Measurements from ENCODE around the gene CFAP100. TPM values are rescaled to one million over a fixed set of nuclear protein-coding genes. Genes with fewer than 3 reads are reported as not detected.

CFAP100 gene
- total RNA-seq, 1 experiment from 2014 or later = not detected

GRCh38 chr3:126407412-126408044, 12.8 kb downstream of the CFAP100 start:
- Histone ChIP-seq H3K4me3 (no peak overlapping the region), H3K36me3 (no peaks in the 10 kb centered on the region), H3K27me3 (peaks cover 8% of the 10 kb centered on the region), H3K9me3 (no peaks in the 10 kb centered on the region)
- no peak for DNase-seq

- Histone ChIP-seq H3K9me3 (no peaks in the 10 kb centered on the region), H3K27me3 (peaks cover 8% of the 10 kb centered on the region), H3K4me3 (no peak overlapping the region), H3K36me3 (no peaks in the 10 kb centered on the region)
- no peak for DNase-seq
Observed at GRCh38 chr3:126408099-126408498, 13.4 kb downstream of the CFAP100 start.

- Histone ChIP-seq H3K36me3 (no peaks in the 10 kb centered on the region), H3K4me3 (no peak overlapping the region), H3K9me3 (no peaks in the 10 kb centered on the region), H3K27me3 (peaks cover 8% of the 10 kb centered on the region)
- DNase-seq = no peak
Observed at GRCh38 chr3:126412841-126413692, 18.4 kb downstream of the CFAP100 start.

GRCh38 chr3:126413693-126414080, 19.0 kb downstream of the CFAP100 start:
- Histone ChIP-seq H3K4me3 (no peak overlapping the region), H3K9me3 (no peaks in the 10 kb centered on the region), H3K27me3 (peaks cover 8% of the 10 kb centered on the region), H3K36me3 (no peaks in the 10 kb centered on the region)
- DNase-seq = no peak

- DNase-seq = no peak
- Histone ChIP-seq H3K27me3 (peaks cover 8% of the 10 kb centered on the region), H3K9me3 (no peaks in the 10 kb centered on the region), H3K36me3 (no peaks in the 10 kb centered on the region), H3K4me3 (no peak overlapping the region)
Observed at GRCh38 chr3:126414406-126414805, 19.7 kb downstream of the CFAP100 start.

- no peak overlapping the region for H3K4me3 ChIP-seq
- peaks cover 4% of the 10 kb centered on the region; the same call in 1 of the 2 replicates for H3K27me3 ChIP-seq
- no peaks in the 10 kb centered on the region for H3K36me3 ChIP-seq
- DNase-seq = no peak
- no peaks in the 10 kb centered on the region for H3K9me3 ChIP-seq
Observed at GRCh38 chr3:126414961-126415660, 20.4 kb downstream of the CFAP100 start.

- no peak overlapping the region for H3K4me3 ChIP-seq
- no peak for DNase-seq
- no peaks in the 10 kb centered on the region for H3K36me3 ChIP-seq
- H3K9me3 ChIP-seq = no peaks in the 10 kb centered on the region
- 0 out of 2 replicates have a peak, but pooled peaks cover 4% of the 10 kb centered on the region for H3K27me3 ChIP-seq
Observed at GRCh38 chr3:126415661-126416591, 21.2 kb downstream of the CFAP100 start.

GRCh38 chr3:126416943-126417342, 22.2 kb downstream of the CFAP100 start:
- Histone ChIP-seq H3K27me3 (no peaks in the 10 kb centered on the region), H3K36me3 (no peaks in the 10 kb centered on the region), H3K4me3 (no peak overlapping the region), H3K9me3 (no peaks in the 10 kb centered on the region)
- DNase-seq = no peak

- no peak for DNase-seq
- no peaks in the 10 kb centered on the region for H3K27me3 ChIP-seq
- H3K36me3 ChIP-seq = no peaks in the 10 kb centered on the region
- no peak overlapping the region for H3K4me3 ChIP-seq
- no peaks in the 10 kb centered on the region for H3K9me3 ChIP-seq
Observed at GRCh38 chr3:126417515-126417914, 22.8 kb downstream of the CFAP100 start.

- Histone ChIP-seq H3K4me3 (no peak overlapping the region), H3K36me3 (no peaks in the 10 kb centered on the region), H3K27me3 (no peaks in the 10 kb centered on the region), H3K9me3 (no peaks in the 10 kb centered on the region)
- DNase-seq = no peak
Observed at GRCh38 chr3:126417981-126418530, 23.3 kb downstream of the CFAP100 start.

GRCh38 chr3:126418661-126419131, 24.0 kb downstream of the CFAP100 start:
- H3K9me3 ChIP-seq = no peaks in the 10 kb centered on the region
- DNase-seq = no peak
- H3K27me3 ChIP-seq = no peaks in the 10 kb centered on the region
- no peak overlapping the region for H3K4me3 ChIP-seq
- no peaks in the 10 kb centered on the region for H3K36me3 ChIP-seq

- no peaks in the 10 kb centered on the region for H3K36me3 ChIP-seq
- no peaks in the 10 kb centered on the region for H3K27me3 ChIP-seq
- no peak for DNase-seq
- H3K4me3 ChIP-seq = no peak overlapping the region
- no peaks in the 10 kb centered on the region for H3K9me3 ChIP-seq
Observed at GRCh38 chr3:126419151-126419703, 24.5 kb downstream of the CFAP100 start.

- Histone ChIP-seq H3K9me3 (no peaks in the 10 kb centered on the region), H3K36me3 (no peaks in the 10 kb centered on the region), H3K27me3 (no peaks in the 10 kb centered on the region), H3K4me3 (no peak overlapping the region)
- no peak for DNase-seq
Observed at GRCh38 chr3:126419886-126420786, 25.4 kb downstream of the CFAP100 start.

GRCh38 chr3:126421573-126422119, 26.9 kb downstream of the CFAP100 start:
- no peaks in the 10 kb centered on the region for H3K36me3 ChIP-seq
- DNase-seq = no peak

More at GRCh38 chr3:126421573-126422119, 26.9 kb downstream of the CFAP100 start:
- Histone ChIP-seq H3K27me3 (no peaks in the 10 kb centered on the region), H3K4me3 (no peak overlapping the region), H3K9me3 (peaks cover 9% of the 10 kb centered on the region; the same call in 1 of the 2 replicates)

Measured in MG63 (cell line).